ENCODE data around the gene ANKS4B.

GRCh38 chr16:21211486-21211885, 22.0 kb upstream of the ANKS4B start, which contains the start of gene ZP2:
- no peak for TF ChIP-seq CTCF (IDR thresholded peaks at IDR 0.05)
- TF ChIP-seq, protein P1, sequence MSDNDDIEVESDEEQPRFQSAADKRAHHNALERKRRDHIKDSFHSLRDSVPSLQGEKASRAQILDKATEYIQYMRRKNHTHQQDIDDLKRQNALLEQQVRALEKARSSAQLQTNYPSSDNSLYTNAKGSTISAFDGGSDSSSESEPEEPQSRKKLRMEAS (CRISPR knock-in tag; IDR thresholded peaks at IDR 0.05) = no peak
- TF ChIP-seq FOXP4 (CRISPR knock-in tag; IDR thresholded peaks at IDR 0.05) = no peak
- TF ChIP-seq ZNF263 (CRISPR knock-in tag; IDR thresholded peaks at IDR 0.05; ENCODE audit: low read depth) = no peak
- no peak for TF ChIP-seq RORB (CRISPR knock-in tag; IDR thresholded peaks at IDR 0.05)
- TF ChIP-seq NR1H2 (CRISPR knock-in tag; IDR thresholded peaks at IDR 0.05) = no peak
- TF ChIP-seq, protein P2, sequence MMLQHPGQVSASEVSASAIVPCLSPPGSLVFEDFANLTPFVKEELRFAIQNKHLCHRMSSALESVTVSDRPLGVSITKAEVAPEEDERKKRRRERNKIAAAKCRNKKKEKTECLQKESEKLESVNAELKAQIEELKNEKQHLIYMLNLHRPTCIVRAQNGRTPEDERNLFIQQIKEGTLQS (CRISPR knock-in tag; conservative IDR thresholded peaks at IDR 0.05) = no peak

Measured in WTC11 (cell line).